Liver (tissue), 9 donors: Measurements from ENCODE around the gene EHMT1. TPM values are rescaled to one million over a fixed set of nuclear protein-coding genes. Genes with fewer than 3 reads are reported as not detected.

Experiments used
- DNase-seq: peaks from one replicate; pipeline ENCODE4 v3.0.0-alpha.2; 2017; ENCODE audit warnings: low spot score
- H3K27ac ChIP-seq, 2 donors: one replicate each; pipeline ENCODE4 v1.7.0; 2013; ENCODE audit warnings: inconsistent platforms in 2 of 2, low read length in 2 of 2, control low read depth in 1 of 2, low read depth in 1 of 2, mild to moderate bottlenecking in 1 of 2
- H3K27me3 ChIP-seq, 4 donors: one replicate each; pipeline versions ENCODE4 v1.6.1 to v1.7.0; 2013; ENCODE audit warnings: low read length in 3 of 4, inconsistent platforms in 1 of 4, mild to moderate bottlenecking in 1 of 4, moderate library complexity in 1 of 4; ENCODE audit not compliant: control insufficient read depth in 4 of 4, insufficient read depth in 4 of 4
- H3K36me3 ChIP-seq, 4 donors: one replicate each; pipeline versions ENCODE4 v1.6.1 to v1.7.0; 2013; ENCODE audit warnings: low read length in 3 of 4, mild to moderate bottlenecking in 3 of 4, low read depth in 1 of 4, moderate library complexity in 1 of 4; ENCODE audit not compliant: control insufficient read depth in 4 of 4, insufficient read depth in 3 of 4
- H3K4me1 ChIP-seq, 4 donors: one replicate each; pipeline versions ENCODE4 v1.6.1 to v1.7.0; 2013; ENCODE audit warnings: low read length in 3 of 4, mild to moderate bottlenecking in 3 of 4, moderate library complexity in 1 of 4; ENCODE audit not compliant: control insufficient read depth in 4 of 4, insufficient read depth in 4 of 4
- H3K4me3 ChIP-seq, 3 donors: one replicate each; pipeline versions ENCODE4 v1.6.1 to v1.7.0; 2013; ENCODE audit warnings: low read length in 3 of 3, control low read depth in 1 of 3, low read depth in 1 of 3, mild to moderate bottlenecking in 1 of 3
- H3K9ac ChIP-seq, 2 donors: one replicate each; pipeline ENCODE4 v1.7.0; 2013; ENCODE audit warnings: low read length in 2 of 2, mild to moderate bottlenecking in 2 of 2, moderate library complexity in 2 of 2, control low read depth in 1 of 2, low read depth in 1 of 2
- H3K9me3 ChIP-seq, 4 donors: one replicate each; pipeline versions ENCODE4 v1.6.1 to v1.7.0; 2013; ENCODE audit warnings: low read length in 3 of 4; ENCODE audit not compliant: control insufficient read depth in 4 of 4
- FOXA1 ChIP-seq: IDR thresholded peaks from 2 replicates; pipeline ENCODE4 v1.6.1; 2016; ENCODE audit warnings: antibody characterized with exemption
- FOXA2 ChIP-seq: IDR thresholded peaks from 2 replicates; pipeline ENCODE4 v1.6.1; 2016; ENCODE audit warnings: antibody characterized with exemption
- GABPA ChIP-seq, 2 donors: IDR thresholded peaks in 1 of 2; conservative IDR thresholded peaks in 1 of 2; 2 replicates each; pipeline ENCODE4 v1.6.1; 2016; ENCODE audit warnings: antibody characterized with exemption in 2 of 2, mild to moderate bottlenecking in 1 of 2, moderate library complexity in 1 of 2
- HNF4A ChIP-seq, 2 donors: conservative IDR thresholded peaks; 2 replicates each; pipeline ENCODE4 v1.6.1; 2016; ENCODE audit warnings: antibody characterized with exemption in 2 of 2, mild to moderate bottlenecking in 2 of 2
- RAD21 ChIP-seq, 2 donors: IDR thresholded peaks; 2 replicates each; pipeline ENCODE4 v1.6.1; 2016; ENCODE audit warnings: antibody characterized with exemption in 2 of 2, mild to moderate bottlenecking in 2 of 2
- RXRA ChIP-seq, 2 donors: IDR thresholded peaks; 2 replicates each; pipeline ENCODE4 v1.6.1; 2017 to 2018; ENCODE audit warnings: antibody characterized with exemption in 2 of 2, mild to moderate bottlenecking in 1 of 2
- SP1 ChIP-seq: IDR thresholded peaks from 2 replicates; pipeline ENCODE4 v1.6.1; 2018; ENCODE audit warnings: antibody characterized with exemption, mild to moderate bottlenecking
- TAF1 ChIP-seq: conservative IDR thresholded peaks from 2 replicates; pipeline ENCODE4 v1.6.1; 2016; ENCODE audit warnings: antibody characterized with exemption, mild to moderate bottlenecking
- YY1 ChIP-seq: IDR thresholded peaks from 2 replicates; pipeline ENCODE4 v1.6.1; 2016; ENCODE audit warnings: antibody characterized with exemption, mild to moderate bottlenecking
- WGBS: extraction: QIAGEN DNeasy Blood & Tissue Kit; methylation state at CpG from one replicate; pipeline ENCODE4 v1.1.7; 2013; 5-methylcytosine and 5-hydroxymethylcytosine counted together
- polyA plus RNA-seq, 2 donors: library from polyadenylated mRNA; stranded (reverse) in 1 of 2; unstranded in 1 of 2; fragments of 200-250 nt in 1 of 2; fragments of >200 nt in 1 of 2; fragmentation: Nextera tagmentation in 1 of 2; extraction: Ambion mirVana in 1 of 2; gene quantifications; one replicate each; pipeline versions ENCODE4 v1.2.1 to v1.2.3, GENCODE V29; 2013 to 2015
- total RNA-seq, 2 donors: library from RNA; depleted of rRNA; stranded (reverse); fragments of >200 nt; gene quantifications; one replicate each; pipeline ENCODE4 v1.2.3, GENCODE V29; 2014
- TF ChIP-seq, protein P1 (sequence below): IDR thresholded peaks from 2 replicates; pipeline ENCODE4 v1.6.1; 2016; ENCODE audit warnings: antibody characterized with exemption
- TF ChIP-seq, protein P2 (sequence below): fragments of 150-350 bp; IDR thresholded peaks from 2 replicates; pipeline ENCODE4 v1.5.1; 2017; ENCODE audit warnings: improper control_type of control experiment, low read depth, low read length; ENCODE audit not compliant: missing input control
- TF ChIP-seq, protein P3 (sequence below): IDR thresholded peaks from 2 replicates; pipeline ENCODE4 v1.6.1; 2016; ENCODE audit warnings: antibody characterized with exemption, mild to moderate bottlenecking
- donor health status: healthy.
- donor health status: healthy.
- donor health status: healthy.
- donor health status: healthy.
- donor health status: healthy.

EHMT1 gene
- total and polyA plus RNA-seq, 4 donors = 16.1 to 48.2 (median 27.3) TPM

DNA sequence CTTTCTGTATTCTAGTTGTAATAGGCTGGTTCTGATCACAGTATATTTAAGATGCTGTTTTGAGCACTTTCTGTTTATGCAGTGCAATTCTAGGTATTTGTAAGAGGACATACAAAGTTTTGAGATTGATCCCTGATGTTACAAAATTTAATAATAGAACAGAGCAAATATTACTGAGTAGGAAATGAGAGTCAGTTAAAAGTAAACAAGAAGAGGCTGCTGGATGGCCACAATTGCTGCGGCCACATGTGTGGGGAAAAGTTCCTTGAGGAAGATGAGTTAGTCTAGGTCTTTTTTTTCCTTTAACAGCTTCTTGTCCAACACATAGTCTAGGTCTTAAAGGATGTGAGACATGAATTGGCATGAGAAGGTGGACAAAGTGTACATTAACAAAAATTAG lies 11.3 kb downstream of the EHMT1 start:
- WGBS = 13% methylated on average over 1 of the region's 1 CpG
- Histone ChIP-seq H3K27me3 (no peaks in the 10 kb centered on the region), H3K4me3 (no peak overlapping the region), H3K36me3 (no peaks in the 10 kb centered on the region), H3K4me1 (peaks cover 2 to 40% (median 30%) of the 10 kb centered on the region in 4 donors), H3K9ac (no peak overlapping the region), H3K9me3 (no peaks in the 10 kb centered on the region), H3K27ac (no peak overlapping the region)
- TF ChIP-seq FOXA2 (peak; percentile 21), RAD21 (IDR thresholded peaks at IDR 0.05) (no peak)
- DNase-seq = no peak

DNA sequence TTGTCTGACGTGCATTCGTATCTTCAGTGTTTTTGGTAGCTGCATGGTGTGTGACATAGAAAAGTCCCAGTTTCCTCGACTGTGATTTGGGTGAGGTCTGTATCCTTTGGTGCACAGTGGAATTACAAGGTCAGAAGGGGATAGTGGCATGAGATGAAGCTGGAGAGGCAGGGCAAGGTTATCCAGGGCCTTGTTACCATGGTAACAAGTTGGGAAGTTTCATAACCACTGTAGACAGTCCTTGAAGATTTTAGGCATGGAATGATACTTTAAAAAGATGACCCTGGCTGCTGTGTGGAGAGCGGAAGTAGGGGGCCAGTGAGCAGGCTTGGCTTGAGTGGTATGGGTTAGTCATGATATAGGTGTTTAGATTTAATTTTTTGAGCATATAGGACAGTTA lies 11.9 kb downstream of the EHMT1 start:
- no peak for DNase-seq
- peaks cover 2 to 40% (median 30%) of the 10 kb centered on the region in 4 donors for H3K4me1 ChIP-seq
- no peaks in the 10 kb centered on the region for H3K27me3 ChIP-seq
- H3K9me3 ChIP-seq = no peaks in the 10 kb centered on the region
- H3K36me3 ChIP-seq = no peaks in the 10 kb centered on the region
- no peak overlapping the region for H3K4me3 ChIP-seq
- H3K27ac ChIP-seq = peak overlapping the region; percentile 23 to 51
- 73% methylated on average over 4 of the region's 4 CpGs for WGBS
- no peak for TF ChIP-seq SP1
- TF ChIP-seq GABPA (IDR thresholded peaks at IDR 0.05 in 1 of 2, conservative IDR thresholded peaks at IDR 0.05 in 1 of 2) = no peak
- TF ChIP-seq FOXA2 = no peak
- TF ChIP-seq TAF1 = no peak
- TF ChIP-seq, protein P1, sequence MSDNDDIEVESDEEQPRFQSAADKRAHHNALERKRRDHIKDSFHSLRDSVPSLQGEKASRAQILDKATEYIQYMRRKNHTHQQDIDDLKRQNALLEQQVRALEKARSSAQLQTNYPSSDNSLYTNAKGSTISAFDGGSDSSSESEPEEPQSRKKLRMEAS = no peak
- no peak for TF ChIP-seq HNF4A (conservative IDR thresholded peaks at IDR 0.05)
- TF ChIP-seq FOXA1 = no peak
- TF ChIP-seq RXRA (IDR thresholded peaks at IDR 0.05) = no peak
- TF ChIP-seq, protein P2, sequence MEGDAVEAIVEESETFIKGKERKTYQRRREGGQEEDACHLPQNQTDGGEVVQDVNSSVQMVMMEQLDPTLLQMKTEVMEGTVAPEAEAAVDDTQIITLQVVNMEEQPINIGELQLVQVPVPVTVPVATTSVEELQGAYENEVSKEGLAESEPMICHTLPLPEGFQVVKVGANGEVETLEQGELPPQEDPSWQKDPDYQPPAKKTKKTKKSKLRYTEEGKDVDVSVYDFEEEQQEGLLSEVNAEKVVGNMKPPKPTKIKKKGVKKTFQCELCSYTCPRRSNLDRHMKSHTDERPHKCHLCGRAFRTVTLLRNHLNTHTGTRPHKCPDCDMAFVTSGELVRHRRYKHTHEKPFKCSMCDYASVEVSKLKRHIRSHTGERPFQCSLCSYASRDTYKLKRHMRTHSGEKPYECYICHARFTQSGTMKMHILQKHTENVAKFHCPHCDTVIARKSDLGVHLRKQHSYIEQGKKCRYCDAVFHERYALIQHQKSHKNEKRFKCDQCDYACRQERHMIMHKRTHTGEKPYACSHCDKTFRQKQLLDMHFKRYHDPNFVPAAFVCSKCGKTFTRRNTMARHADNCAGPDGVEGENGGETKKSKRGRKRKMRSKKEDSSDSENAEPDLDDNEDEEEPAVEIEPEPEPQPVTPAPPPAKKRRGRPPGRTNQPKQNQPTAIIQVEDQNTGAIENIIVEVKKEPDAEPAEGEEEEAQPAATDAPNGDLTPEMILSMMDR = no peak
- no peak for TF ChIP-seq YY1
- TF ChIP-seq RAD21 (IDR thresholded peaks at IDR 0.05) = no peak
- TF ChIP-seq, protein P3, sequence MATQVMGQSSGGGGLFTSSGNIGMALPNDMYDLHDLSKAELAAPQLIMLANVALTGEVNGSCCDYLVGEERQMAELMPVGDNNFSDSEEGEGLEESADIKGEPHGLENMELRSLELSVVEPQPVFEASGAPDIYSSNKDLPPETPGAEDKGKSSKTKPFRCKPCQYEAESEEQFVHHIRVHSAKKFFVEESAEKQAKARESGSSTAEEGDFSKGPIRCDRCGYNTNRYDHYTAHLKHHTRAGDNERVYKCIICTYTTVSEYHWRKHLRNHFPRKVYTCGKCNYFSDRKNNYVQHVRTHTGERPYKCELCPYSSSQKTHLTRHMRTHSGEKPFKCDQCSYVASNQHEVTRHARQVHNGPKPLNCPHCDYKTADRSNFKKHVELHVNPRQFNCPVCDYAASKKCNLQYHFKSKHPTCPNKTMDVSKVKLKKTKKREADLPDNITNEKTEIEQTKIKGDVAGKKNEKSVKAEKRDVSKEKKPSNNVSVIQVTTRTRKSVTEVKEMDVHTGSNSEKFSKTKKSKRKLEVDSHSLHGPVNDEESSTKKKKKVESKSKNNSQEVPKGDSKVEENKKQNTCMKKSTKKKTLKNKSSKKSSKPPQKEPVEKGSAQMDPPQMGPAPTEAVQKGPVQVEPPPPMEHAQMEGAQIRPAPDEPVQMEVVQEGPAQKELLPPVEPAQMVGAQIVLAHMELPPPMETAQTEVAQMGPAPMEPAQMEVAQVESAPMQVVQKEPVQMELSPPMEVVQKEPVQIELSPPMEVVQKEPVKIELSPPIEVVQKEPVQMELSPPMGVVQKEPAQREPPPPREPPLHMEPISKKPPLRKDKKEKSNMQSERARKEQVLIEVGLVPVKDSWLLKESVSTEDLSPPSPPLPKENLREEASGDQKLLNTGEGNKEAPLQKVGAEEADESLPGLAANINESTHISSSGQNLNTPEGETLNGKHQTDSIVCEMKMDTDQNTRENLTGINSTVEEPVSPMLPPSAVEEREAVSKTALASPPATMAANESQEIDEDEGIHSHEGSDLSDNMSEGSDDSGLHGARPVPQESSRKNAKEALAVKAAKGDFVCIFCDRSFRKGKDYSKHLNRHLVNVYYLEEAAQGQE = no peak
- H3K9ac ChIP-seq = no peak overlapping the region
